LNCAP (cell line): ENCODE results near the gene CCDC88B.

Experiments used
- CTCF ChIP-seq: fragments of 450-650 bp; IDR thresholded peaks from 2 replicates; pipeline ENCODE4 v1.5.1; 2017; ENCODE audit warnings: mild to moderate bottlenecking

CCDC88B gene

GRCh38 chr11:64390558-64390957 is 50.6 kb downstream of the CCDC88B start:
- TF ChIP-seq CTCF: no peak

- TF ChIP-seq CTCF: no peak
Measured at GRCh38 chr11:64391839-64392238, 51.8 kb downstream of the CCDC88B start.

GRCh38 chr11:64395545-64396078 is 55.6 kb downstream of the CCDC88B start:
- TF ChIP-seq CTCF: no peak

GRCh38 chr11:64396079-64396591 is 56.1 kb downstream of the CCDC88B start:
- no peak for TF ChIP-seq CTCF

GRCh38 chr11:64400102-64400501 is 60.1 kb downstream of the CCDC88B start:
- TF ChIP-seq CTCF: no peak

GRCh38 chr11:64400667-64401066 is 60.7 kb downstream of the CCDC88B start:
- no peak for TF ChIP-seq CTCF

- TF ChIP-seq CTCF: no peak
Measured at GRCh38 chr11:64401775-64402174, 61.8 kb downstream of the CCDC88B start.

GRCh38 chr11:64403106-64403505 is 63.1 kb downstream of the CCDC88B start:
- TF ChIP-seq CTCF: no peak
